OCI-LY7 (cell line): Measurements from ENCODE around the gene SLC35E1. TPM values are rescaled to one million over a fixed set of nuclear protein-coding genes. Genes with fewer than 3 reads are reported as not detected.

Source experiments
- BruUV-seq: library from RNA; stranded (reverse); fragments of 400-500 nt; replicated peaks from 2 replicates; lab custom pipeline; 2021; lab: Mats Ljungman, UMichigan
- CTCF ChIA-PET: fragments of 300-600 bp; sonication (Branson Sonifier 250); formaldehyde crosslinking; loops from one replicate; lab custom pipeline; 2022; ENCODE audit warnings: antibody characterized with exemption; ENCODE audit not compliant: unreplicated experiment; lab: Charles Lee
- POLR2A ChIA-PET: fragments of 300-600 bp; sonication (Branson Sonifier 250); formaldehyde crosslinking; loops from one replicate; lab custom pipeline; 2022; ENCODE audit warnings: antibody characterized with exemption; lab: Charles Lee
- DNase-seq: peaks from one replicate; pipeline ENCODE4 v3.0.0-alpha.2; 2015; ENCODE audit warnings: low spot score
- H2AFZ ChIP-seq: fragments of 200-600 bp; sonication (generic), shearing (Covaris generic); 2 replicates; pipeline ENCODE4 v1.6.1; 2014; ENCODE audit warnings: mild to moderate bottlenecking, antibody characterized with exemption, low read length, moderate library complexity
- H3K27ac ChIP-seq: fragments of 200-600 bp; sonication (generic); 2 replicates; pipeline ENCODE4 v1.5.1; 2014; ENCODE audit warnings: mixed run types, low read depth, mild to moderate bottlenecking, moderate library complexity, low read length, inconsistent platforms; ENCODE audit not compliant: poor library complexity, severe bottlenecking
- H3K36me3 ChIP-seq: fragments of 200-600 bp; sonication (generic); 2 replicates; pipeline ENCODE4 v1.6.1; 2014; ENCODE audit warnings: mild to moderate bottlenecking, antibody characterized with exemption, low read length, moderate library complexity, mixed read lengths; ENCODE audit not compliant: insufficient read depth
- H3K4me1 ChIP-seq: fragments of 200-600 bp; sonication (generic); 2 replicates; pipeline ENCODE4 v1.5.1; 2014; ENCODE audit warnings: mild to moderate bottlenecking, low read length; ENCODE audit not compliant: insufficient read depth, poor library complexity, severe bottlenecking
- H3K4me2 ChIP-seq: fragments of 200-600 bp; sonication (generic); 2 replicates; pipeline ENCODE4 v1.6.1; 2014; ENCODE audit warnings: mild to moderate bottlenecking, low read length
- H3K4me3 ChIP-seq: fragments of 200-600 bp; sonication (generic); 2 replicates; pipeline ENCODE4 v1.5.1; 2014; ENCODE audit warnings: mild to moderate bottlenecking, low read depth, low read length; ENCODE audit not compliant: poor library complexity, severe bottlenecking
- H3K79me2 ChIP-seq: fragments of 200-600 bp; sonication (generic); 2 replicates; pipeline ENCODE4 v1.6.1; 2016; ENCODE audit warnings: low read depth, mild to moderate bottlenecking, low read length, moderate library complexity, mixed read lengths; ENCODE audit not compliant: insufficient read depth
- H3K9me2 ChIP-seq: fragments of 200-600 bp; sonication (generic); 2 replicates; pipeline ENCODE4 v1.6.1; 2016; ENCODE audit warnings: mild to moderate bottlenecking, low read length, mixed read lengths; ENCODE audit not compliant: insufficient read depth
- H3K9me3 ChIP-seq: fragments of 200-600 bp; sonication (generic); 2 replicates; pipeline ENCODE4 v1.6.1; 2014; ENCODE audit warnings: mild to moderate bottlenecking, mixed run types, low read length, mixed read lengths
- H4K20me1 ChIP-seq: fragments of 200-600 bp; sonication (generic); 2 replicates; pipeline ENCODE4 v1.6.1; 2014; ENCODE audit warnings: mild to moderate bottlenecking, antibody characterized with exemption, low read length, moderate library complexity, mixed read lengths; ENCODE audit not compliant: insufficient read depth
- CTCF ChIP-seq: fragments of 200-600 bp; sonication (generic); conservative IDR thresholded peaks from 2 replicates; pipeline ENCODE4 v1.5.1; 2014; ENCODE audit warnings: mild to moderate bottlenecking, antibody characterized with exemption, low read length, moderate library complexity, mixed read lengths
- EZH2phosphoT487 ChIP-seq: fragments of 200-600 bp; sonication (generic); IDR thresholded peaks from 2 replicates; pipeline ENCODE4 v1.6.1; 2018; ENCODE audit warnings: low read depth, borderline replicate concordance, mild to moderate bottlenecking, mixed run types, antibody characterized with exemption, low read length, moderate library complexity, mixed read lengths
- intact Hi-C: fragments of 100-400 bp; cut with micrococcal nuclease; formaldehyde crosslinking; loops from one replicate; pipeline ENCODE4 v1.10.0; 2022; ENCODE audit not compliant: unreplicated experiment
- total RNA-seq, 2 experiments: library from RNA; depleted of rRNA in 1 of 2; stranded (reverse); fragments of >200 nt in 1 of 2; shearing (Covaris generic) in 1 of 2; gene quantifications; 2 replicates each; pipeline ENCODE4 v1.2.3, GENCODE V29; 2014 to 2022

The SLC35E1 gene
- total RNA-seq, 2 experiments from 2014 or later, result 21.1 to 41.2 TPM

GRCh38 chr19:16577531-16577985 is 5.3 kb upstream of the SLC35E1 start:
- CTCF ChIA-PET, result no interaction called here
- H3K79me2 ChIP-seq, result peaks cover 71% of the 10 kb centered on the region
- no TSS peak for BruUV-seq
- H3K4me2 ChIP-seq, result no peak overlapping the region
- H3K9me2 ChIP-seq, result no peaks in the 10 kb centered on the region
- TF ChIP-seq CTCF (no peak), EZH2phosphoT487 (no peak)
- H2AFZ ChIP-seq, result no peak overlapping the region
- H3K27ac ChIP-seq, result no peak overlapping the region
- DNase-seq, result no peak
- H3K9me3 ChIP-seq, result no peaks in the 10 kb centered on the region
- intact Hi-C loops, result no loop called here
- no peak overlapping the region for H3K4me3 ChIP-seq
- H4K20me1 ChIP-seq, result peaks cover 11% of the 10 kb centered on the region
- POLR2A ChIA-PET, result interaction anchor here (0.5 to 0.7 kb wide), 2 partner anchors 16 to 445 kb away, joined by 3 read pairs; no protein-coding TSS in a partner anchor
- H3K4me1 ChIP-seq, result peaks cover 31% of the 10 kb centered on the region
- H3K36me3 ChIP-seq, result peaks cover 80% of the 10 kb centered on the region

GRCh38 chr19:16576690-16577530 is 4.7 kb upstream of the SLC35E1 start:
- H2AFZ ChIP-seq, result no peak overlapping the region
- TF ChIP-seq CTCF (no peak), EZH2phosphoT487 (no peak)
- POLR2A ChIA-PET, result interaction anchor here (0.7 kb wide), 1 partner anchor 444 kb away, joined by 3 read pairs; no protein-coding TSS in a partner anchor
- no peak overlapping the region for H3K4me3 ChIP-seq
- no peaks in the 10 kb centered on the region for H3K9me3 ChIP-seq
- CTCF ChIA-PET, result no interaction called here
- no peak overlapping the region for H3K27ac ChIP-seq
- peaks cover 74% of the 10 kb centered on the region for H3K36me3 ChIP-seq
- no TSS peak for BruUV-seq
- peaks cover 24% of the 10 kb centered on the region for H3K4me1 ChIP-seq
- H3K79me2 ChIP-seq, result peaks cover 65% of the 10 kb centered on the region
- peaks cover 11% of the 10 kb centered on the region for H4K20me1 ChIP-seq
- no peaks in the 10 kb centered on the region for H3K9me2 ChIP-seq
- intact Hi-C loops, result no loop called here
- no peak for DNase-seq
- no peak overlapping the region for H3K4me2 ChIP-seq
